Duodenal mucosa (tissue), 2 donors: ENCODE measurements around the gene SLC16A3.
A peak's percentile ranks its signal among the peaks of the same experiment; 100 is the strongest.
"Not testable (repeated sequence)": the region's sequence is repeated elsewhere in the genome, so short reads cannot be mapped to it uniquely, and the experiment has no call there.

Experiments
- H3K27ac ChIP-seq: one replicate; pipeline ENCODE4 v1.7.0; 2013; ENCODE audit warnings: low read depth, low read length
- H3K27me3 ChIP-seq, 2 donors: one replicate each; pipeline ENCODE4 v1.7.0; 2013; ENCODE audit warnings: low read length in 2 of 2, control low read depth in 1 of 2; ENCODE audit not compliant: insufficient read depth in 2 of 2, control insufficient read depth in 1 of 2
- H3K36me3 ChIP-seq, 2 donors: one replicate each; pipeline ENCODE4 v1.7.0; 2013; ENCODE audit warnings: low read length in 2 of 2, control low read depth in 1 of 2; ENCODE audit not compliant: insufficient read depth in 2 of 2, control insufficient read depth in 1 of 2
- H3K4me1 ChIP-seq, 2 donors: one replicate each; pipeline ENCODE4 v1.7.0; 2013; ENCODE audit warnings: low read length in 2 of 2, control low read depth in 1 of 2; ENCODE audit not compliant: insufficient read depth in 2 of 2, control insufficient read depth in 1 of 2
- H3K4me3 ChIP-seq, 2 donors: one replicate each; pipeline ENCODE4 v1.7.0; 2013; ENCODE audit warnings: low read length in 2 of 2, low read depth in 1 of 2
- H3K9ac ChIP-seq, 2 donors: one replicate each; pipeline ENCODE4 v1.7.0; 2013; ENCODE audit warnings: low read length in 2 of 2, low read depth in 1 of 2
- H3K9me3 ChIP-seq, 2 donors: one replicate each; pipeline ENCODE4 v1.7.0; 2013; ENCODE audit warnings: low read length in 2 of 2, control low read depth in 1 of 2; ENCODE audit not compliant: control insufficient read depth in 1 of 2

The SLC16A3 gene

DNA sequence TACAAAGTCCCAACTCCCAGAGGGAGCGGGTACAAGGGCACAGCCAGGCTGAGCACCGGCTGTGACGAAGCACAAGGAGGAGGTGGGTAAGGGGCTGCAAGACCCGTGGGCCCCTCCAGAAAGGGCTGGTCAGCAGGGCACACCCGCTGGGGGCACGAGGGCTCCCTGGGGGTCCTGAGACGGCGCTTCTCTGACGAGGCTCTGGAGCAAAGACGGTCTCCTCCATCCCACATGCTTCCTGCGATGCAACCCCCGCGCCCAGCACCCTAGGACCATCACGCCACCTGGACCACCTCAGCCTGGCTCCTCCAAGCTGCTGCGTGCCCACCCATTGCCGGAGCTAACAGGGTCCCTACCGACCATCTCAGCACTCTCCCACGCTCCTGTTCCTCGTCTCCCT lies 24.9 kb upstream of the SLC16A3 start:
- H3K4me3 ChIP-seq, result no peak overlapping the region
- no peaks in the 10 kb centered on the region for H3K9me3 ChIP-seq
- no peak overlapping the region for H3K27ac ChIP-seq
- peaks cover 0 to 6% of the 10 kb centered on the region in 2 donors for H3K36me3 ChIP-seq
- H3K4me1 ChIP-seq, result peaks cover 10 to 15% of the 10 kb centered on the region in 2 donors
- H3K9ac ChIP-seq, result no peak overlapping the region
- no peaks in the 10 kb centered on the region for H3K27me3 ChIP-seq

DNA sequence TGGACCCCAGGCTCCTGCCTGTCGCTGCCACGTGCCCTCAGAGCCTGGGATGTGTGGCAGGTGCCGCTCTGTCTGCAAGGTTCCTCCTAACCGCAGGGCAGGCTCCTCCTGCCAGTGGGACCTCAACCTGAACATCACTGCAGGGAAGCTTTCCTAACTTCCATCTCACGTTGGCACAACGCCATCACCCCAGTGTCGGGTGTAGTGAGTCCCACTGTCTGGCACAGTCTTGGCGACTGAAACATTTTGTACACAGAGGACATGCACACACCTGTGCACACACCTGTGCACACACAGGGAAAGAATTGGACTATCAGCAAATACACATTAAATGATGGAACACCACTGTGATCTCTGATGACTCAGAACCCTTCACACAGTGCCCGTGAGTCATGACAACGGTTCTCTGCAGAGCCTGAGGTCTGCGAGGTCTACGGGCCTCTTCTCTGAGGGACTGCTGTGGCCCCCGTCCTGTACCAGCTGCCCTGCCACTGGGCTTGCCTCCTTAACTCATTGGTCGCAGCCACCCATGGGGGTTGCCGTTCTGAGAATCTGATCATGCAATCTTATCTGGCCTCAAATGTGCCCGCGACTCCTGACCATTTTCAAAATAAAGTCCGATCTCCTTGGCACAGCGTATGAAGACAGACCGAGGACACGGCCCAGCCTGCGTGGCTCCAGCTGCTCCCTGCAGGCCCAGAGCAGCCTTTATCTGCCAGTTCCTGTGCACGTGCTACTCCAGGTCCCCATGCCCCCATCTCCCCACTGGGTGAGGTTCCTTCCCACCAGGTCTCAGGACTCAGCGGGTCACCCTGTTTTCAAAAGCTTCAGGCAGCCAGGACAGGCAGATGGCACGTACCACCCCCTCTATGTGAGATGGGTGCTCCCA lies 23.8 kb upstream of the SLC16A3 start:
- Histone ChIP-seq H3K9ac (no peak overlapping the region), H3K4me1 (peaks cover 10 to 15% of the 10 kb centered on the region in 2 donors), H3K27ac (no peak overlapping the region), H3K4me3 (no peak overlapping the region), H3K9me3 (no peaks in the 10 kb centered on the region), H3K36me3 (peaks cover 0 to 6% of the 10 kb centered on the region in 2 donors), H3K27me3 (no peaks in the 10 kb centered on the region)

DNA sequence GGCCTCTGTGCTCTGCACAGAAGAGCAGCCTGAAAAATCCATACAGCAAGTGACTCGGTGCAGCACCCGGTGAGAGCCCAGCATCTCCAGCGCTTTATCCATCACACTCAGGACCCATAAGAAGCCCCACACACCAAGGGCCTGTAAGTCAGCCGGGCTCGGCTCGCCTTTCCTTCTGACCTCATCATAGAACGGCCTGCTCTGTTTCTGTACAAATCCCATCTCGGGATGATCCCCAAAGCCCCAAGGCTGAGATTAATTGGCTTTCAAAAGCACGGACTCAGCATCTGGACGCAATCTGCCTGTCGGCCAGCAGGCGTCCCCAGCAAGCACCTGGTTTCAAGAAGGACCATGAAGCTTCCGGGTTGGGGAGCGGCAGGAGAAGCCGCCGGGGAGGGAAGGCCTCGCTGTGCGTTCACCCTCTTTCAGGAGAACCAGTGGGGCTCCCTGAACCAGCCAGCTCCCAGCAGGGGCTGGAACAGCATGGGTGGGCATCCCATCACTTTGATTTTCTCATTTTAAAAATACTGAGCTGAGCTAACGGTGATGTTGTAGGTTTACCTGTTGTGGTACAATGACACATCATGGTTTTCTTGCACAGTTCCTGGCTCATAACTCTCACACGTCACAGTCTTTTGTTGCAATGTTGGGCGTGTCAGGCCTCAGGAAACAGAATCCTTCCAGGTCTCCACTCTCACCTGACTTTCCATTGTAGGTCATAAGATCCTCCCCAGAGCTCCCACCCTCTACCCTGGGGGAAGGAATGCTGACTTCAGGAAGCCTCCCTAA lies 22.9 kb upstream of the SLC16A3 start:
- H3K9ac ChIP-seq, result peak overlapping the region; percentile 42 to 71
- peaks cover 10 to 15% of the 10 kb centered on the region in 2 donors for H3K4me1 ChIP-seq
- no peaks in the 10 kb centered on the region for H3K9me3 ChIP-seq
- H3K27ac ChIP-seq, result peak overlapping the region; percentile 47
- H3K27me3 ChIP-seq, result no peaks in the 10 kb centered on the region
- peak overlapping the region in 1 of 2 donors; percentile 32 for H3K4me3 ChIP-seq
- peaks cover 0 to 6% of the 10 kb centered on the region in 2 donors for H3K36me3 ChIP-seq

DNA sequence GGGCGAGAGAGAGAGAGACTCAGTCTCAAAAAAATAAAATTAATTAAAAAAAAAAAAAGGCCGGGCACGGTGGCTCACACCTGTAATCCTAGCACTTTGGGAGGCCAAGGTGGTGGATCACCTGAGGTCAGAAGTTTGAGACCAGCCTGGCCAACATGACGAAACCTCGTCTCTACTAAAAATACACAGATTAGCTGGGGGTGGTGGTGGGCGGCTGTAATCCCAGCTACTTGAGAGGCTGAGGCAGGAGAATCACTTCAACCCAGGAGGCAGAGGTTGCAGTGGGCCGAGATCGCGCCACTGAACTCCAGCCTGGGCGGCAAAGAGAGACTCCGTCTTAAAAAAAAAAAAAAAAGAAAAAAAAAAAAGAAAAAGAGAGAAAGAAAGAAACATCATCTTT lies 18.2 kb upstream of the SLC16A3 start:
- not testable (repeated sequence) for H3K9me3 ChIP-seq, H3K27ac ChIP-seq, H3K36me3 ChIP-seq

DNA sequence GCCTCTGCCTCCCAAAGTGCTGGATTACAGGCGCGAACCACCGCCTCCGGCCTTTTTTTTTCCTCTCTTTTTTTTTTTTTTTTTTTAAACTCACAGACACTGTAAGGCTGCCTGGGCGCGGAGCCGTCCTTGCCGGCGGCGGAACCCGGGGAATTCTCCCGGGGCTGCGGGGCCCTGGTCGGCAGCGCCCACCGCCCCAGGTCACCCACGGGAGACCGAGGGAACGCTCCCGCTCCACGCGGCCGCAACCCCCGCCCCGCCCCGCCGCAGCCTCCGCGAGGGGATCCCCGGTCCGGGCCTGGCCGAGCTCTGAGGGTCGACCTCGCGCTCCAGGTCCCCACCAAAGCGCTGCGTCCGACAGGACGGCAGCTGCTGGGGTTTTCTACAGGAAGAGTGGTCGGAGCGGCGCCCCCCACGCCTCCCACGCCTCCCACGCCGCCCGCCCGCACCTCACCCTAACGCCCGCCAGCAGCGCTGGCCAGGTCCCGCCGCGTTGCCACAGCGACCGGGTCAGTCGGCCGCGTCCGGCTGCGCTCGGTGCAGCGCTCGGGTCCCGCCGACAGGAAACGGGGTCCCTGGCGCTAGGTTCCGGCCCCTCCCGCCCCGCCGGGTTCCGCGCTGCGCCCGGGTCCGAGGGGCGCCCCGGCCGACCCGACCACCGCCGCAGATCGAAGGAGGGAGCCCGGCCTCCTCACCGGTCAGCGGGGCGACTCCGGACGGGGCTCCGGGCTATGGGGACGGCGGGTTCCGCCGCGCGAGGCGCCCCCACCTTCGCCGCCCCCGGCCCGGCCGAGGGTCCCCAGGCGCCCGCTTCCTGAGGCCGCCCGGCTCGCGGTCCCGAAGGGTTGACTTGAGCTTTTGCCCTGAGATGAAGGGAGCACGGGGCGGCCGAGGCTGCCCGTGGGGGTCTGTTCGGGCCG lies 16.3 kb upstream of the SLC16A3 start, which contains the start of gene CCDC57:
TSS of gene CCDC57 (minus strand) at position 512 of the 920 bp plus-strand sequence. CDS start 10,898 bp downstream, outside the sequence.
- H3K9me3 ChIP-seq, result no peaks in the 10 kb centered on the region
- H3K4me1 ChIP-seq, result peaks cover 30 to 38% of the 10 kb centered on the region in 2 donors
- H3K4me3 ChIP-seq, result peak within 1 kb of the TSS; percentile 73 to 75
- H3K36me3 ChIP-seq, result peaks cover 0 to 3% of the 10 kb centered on the region in 2 donors
- no peaks in the 10 kb centered on the region for H3K27me3 ChIP-seq
- peak within 1 kb of the TSS; percentile 42 for H3K27ac ChIP-seq
- peak within 1 kb of the TSS; percentile 38 to 66 for H3K9ac ChIP-seq

More for the DNA sequence above, 18.2 kb upstream of the SLC16A3 start:
- not testable (repeated sequence) for H3K9ac ChIP-seq, H3K27me3 ChIP-seq, H3K4me3 ChIP-seq
- H3K4me1 ChIP-seq, result peaks cover 20 to 23% of the 10 kb centered on the region in 2 donors

DNA sequence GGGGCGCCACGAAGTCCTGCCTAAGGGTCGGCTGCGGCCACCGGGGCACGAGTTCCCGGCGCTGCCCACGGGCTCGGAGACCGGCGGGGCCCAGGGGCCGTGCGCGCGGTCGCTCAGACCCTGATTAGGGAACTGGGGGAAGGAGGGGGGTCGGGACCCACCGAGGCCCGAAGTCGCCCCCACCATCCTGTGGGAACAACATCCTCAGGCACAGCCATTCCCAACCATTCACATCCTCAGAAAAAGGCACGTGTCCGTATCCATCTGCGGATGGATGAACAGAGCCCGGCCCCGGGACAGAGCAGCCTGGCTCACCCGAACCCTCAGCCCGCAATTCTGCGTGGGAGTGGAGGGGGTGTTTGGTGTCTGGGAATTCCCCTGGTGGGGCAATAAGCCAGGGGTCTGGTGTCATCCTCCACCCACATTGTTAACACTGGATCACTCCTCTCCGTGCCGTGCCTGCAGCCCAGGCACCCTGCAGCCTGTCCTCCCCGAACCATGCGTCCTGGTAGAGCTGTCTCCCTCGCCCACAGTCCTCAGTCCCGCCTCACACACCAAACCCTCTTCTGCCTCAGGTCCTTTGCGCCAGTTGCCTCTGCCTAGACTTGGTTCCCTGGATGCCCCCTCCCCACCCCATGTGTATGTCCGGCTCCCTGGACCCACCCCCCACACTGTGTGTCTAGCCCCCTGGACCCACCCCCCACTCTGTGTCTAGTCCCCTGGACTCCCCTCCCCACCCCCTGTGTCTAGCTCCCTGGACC lies 15.4 kb upstream of the SLC16A3 start:
- H3K4me3 ChIP-seq, result peak overlapping the region; percentile 73 to 75
- peak overlapping the region; percentile 38 to 66 for H3K9ac ChIP-seq
- H3K27me3 ChIP-seq, result no peaks in the 10 kb centered on the region
- peaks cover 30 to 38% of the 10 kb centered on the region in 2 donors for H3K4me1 ChIP-seq
- no peaks in the 10 kb centered on the region for H3K36me3 ChIP-seq
- peak overlapping the region; percentile 10 for H3K27ac ChIP-seq
- no peaks in the 10 kb centered on the region for H3K9me3 ChIP-seq

DNA sequence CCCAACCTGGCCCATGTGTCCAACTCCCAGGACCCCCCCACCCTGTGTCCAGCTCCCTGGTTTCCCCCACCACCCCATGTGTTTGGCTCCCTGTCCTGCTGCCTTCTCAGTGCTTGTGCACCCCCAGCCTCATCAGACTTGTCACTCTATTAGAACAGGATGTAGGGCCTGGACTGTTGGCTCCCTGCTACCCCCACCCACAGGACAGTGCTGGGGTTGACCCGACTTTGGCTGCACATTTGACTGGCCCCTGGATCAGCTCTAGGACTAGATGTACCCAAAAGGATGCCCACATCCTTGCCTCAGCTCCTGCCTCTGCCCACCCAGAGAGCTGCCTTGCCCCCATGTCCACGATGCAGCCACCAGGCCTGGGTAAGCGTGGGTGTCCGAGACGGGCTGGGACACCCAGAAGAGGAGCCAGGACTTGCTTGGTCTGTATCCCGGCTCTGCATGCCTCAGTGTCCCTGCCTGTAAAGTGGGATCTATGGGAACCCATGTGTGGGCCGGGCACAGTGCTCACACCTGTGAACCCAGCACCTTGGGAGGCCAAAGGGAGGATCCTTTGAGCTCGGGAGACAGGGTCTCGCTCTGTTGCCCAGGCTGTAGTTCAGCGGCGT lies 14.7 kb upstream of the SLC16A3 start:
- Histone ChIP-seq H3K9ac (no peak overlapping the region), H3K4me1 (peaks cover 30 to 38% of the 10 kb centered on the region in 2 donors), H3K36me3 (no peaks in the 10 kb centered on the region), H3K4me3 (no peak overlapping the region), H3K27me3 (no peaks in the 10 kb centered on the region), H3K27ac (no peak overlapping the region), H3K9me3 (no peaks in the 10 kb centered on the region)

DNA sequence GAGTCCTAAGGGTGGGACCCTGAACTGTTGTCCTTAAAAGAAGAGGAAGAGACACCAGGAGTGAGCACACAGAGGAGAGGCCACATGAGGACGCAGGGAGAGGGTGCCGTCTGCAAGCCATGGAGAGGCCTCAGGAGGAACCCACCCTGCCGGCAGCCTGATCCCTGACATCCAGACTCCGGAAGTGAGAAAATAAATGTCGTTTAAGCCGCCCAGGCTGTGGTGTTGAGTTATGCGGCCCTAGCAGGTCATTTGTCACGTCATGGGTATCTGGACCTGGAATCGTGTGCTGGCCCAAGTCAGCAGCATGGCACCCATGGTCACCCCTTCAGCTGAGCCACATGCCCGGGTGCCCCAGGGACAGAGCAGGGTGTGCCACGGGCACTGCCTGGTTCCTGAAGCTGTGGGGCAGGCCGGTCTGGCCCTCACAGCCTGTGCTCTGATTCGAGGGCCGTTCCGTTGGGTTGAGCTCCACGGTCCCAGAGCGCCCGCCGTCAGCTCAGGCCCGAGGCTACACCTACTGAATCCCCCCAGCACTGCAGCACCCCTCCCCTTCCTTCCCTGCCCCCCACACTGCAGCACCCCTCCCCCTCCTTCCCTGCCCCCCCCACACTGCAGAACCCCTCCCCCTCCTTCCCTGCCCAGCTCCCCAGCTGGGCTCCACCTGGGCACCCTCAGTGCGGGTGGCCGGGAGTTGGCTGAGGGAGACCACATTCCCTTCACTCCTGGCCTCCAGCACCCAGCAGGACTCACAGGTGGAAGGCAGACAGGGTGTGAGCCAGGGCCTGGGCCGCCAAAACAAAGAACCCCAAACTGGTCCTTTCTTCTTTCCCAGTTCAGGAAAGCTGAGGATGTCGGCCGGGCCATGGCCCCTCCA lies 13.5 kb upstream of the SLC16A3 start:
- Histone ChIP-seq H3K9me3 (no peaks in the 10 kb centered on the region), H3K27ac (peak overlapping the region; percentile 91), H3K4me3 (no peak overlapping the region), H3K36me3 (no peaks in the 10 kb centered on the region), H3K4me1 (peaks cover 30 to 38% of the 10 kb centered on the region in 2 donors), H3K27me3 (no peaks in the 10 kb centered on the region), H3K9ac (peak overlapping the region in 1 of 2 donors; percentile 54)
